Activated naive CD8-positive, alpha-beta T cell treated with anti-CD3 and anti-CD28 coated beads, Interleukin-2, amount 50 U/mL, for 16 hours (primary cell): ENCODE results near the gene CLIC4.
"Not testable (repeated sequence)": the region's sequence is repeated elsewhere in the genome, so short reads cannot be mapped to it uniquely, and the experiment has no call there.

Experiments used
- DNase-seq: peaks from one replicate; pipeline ENCODE4 v3.0.0-alpha.2; 2020; ENCODE audit warnings: low read depth, low spot score

Gene CLIC4

DNA sequence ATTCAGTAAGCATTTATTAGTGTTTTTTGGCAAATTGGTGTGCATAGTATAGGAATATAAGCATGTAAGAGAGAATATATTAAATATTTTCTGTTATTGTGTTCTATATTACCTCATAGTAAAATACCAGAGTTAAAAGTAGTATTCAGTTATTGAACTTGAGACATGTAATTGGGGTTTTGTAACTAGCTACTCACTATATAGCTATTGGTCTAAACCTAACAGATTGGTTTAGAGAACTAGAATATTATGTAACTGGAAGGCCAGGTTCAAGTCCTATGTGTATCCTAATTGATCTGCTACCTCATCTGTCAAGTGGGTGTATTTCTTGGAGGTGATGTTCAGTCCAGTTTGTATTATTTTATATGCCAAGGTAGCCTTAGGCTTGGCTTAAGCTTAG is 26.3 kb downstream of the CLIC4 start:
- no peak for DNase-seq

DNA sequence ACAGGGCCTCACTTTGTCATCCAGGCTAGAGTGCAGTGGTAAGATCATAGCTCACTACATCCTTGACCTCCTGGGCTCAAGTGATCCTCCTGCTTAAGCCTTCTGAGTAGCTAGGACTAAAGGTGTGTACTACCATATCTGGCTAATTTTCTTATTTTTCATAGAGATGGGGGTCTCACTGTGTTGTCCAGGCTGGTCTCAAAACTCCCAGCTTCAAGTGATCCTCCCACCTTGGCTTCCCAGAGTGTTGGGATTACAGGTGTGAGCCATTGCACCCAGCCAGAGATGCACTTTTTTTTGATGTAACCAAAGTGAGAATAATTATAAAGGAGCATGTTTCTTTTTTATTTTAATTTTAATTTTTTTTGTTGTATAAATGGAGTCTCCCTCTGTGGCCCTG is 28.4 kb downstream of the CLIC4 start:
- DNase-seq = no peak

DNA sequence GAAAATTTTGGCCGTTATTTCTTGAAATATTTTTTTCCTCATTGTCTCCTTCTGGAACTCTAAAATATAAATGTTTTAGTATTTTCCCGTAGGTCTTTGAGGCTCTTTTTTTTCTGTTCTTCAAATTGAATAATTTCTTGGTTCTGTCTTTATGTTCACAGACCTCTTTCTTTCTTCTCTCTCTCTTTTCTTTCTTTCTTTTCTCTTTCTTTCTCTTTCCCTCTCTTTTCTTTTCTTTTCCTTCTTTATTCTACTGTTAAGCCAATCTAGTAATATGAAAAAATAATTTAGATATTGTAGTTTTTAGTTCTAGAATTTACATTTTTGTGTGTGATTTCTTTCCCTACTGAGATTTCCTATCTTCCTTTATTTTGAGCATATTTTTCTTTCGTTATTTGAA is 30.1 kb downstream of the CLIC4 start:
- DNase-seq = no peak

DNA sequence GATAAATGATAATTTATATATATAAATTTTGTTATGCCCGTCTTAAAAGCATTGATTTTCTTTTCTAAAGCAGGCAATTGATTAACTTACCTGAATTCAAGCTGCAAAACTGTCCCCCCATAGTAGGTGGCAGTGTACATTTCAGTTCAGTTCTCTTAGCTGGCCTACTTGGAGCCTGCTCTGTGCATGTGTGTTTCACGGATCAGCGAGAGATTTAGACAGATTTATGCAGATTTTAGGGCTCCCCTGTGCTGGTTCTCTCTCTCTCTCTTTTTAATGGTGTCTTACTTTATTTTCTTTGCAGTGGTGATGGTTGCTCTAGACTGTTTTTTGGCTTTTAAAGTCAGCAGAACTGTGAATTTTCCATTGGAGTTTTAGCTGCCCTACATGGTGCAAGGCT is 30.7 kb downstream of the CLIC4 start:
- DNase-seq = no peak

DNA sequence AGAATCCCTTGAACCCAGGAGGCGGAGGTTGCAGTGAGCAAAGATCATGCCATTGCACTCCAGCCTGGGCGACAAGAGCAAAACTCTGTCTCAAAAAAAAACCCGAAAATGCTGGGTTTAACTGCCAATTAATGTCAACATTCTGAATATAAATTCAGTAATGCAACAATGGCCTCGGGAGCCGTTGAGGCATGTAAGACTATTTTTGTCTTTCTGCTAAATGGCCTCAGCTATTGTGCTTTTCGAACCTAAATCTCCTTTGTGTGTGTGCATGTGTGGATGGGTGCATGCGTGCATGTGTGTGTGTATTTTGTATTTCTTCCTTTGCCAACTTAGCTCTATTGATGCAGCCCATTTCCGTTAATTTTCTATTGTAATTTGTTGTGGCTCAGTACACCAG is 31.6 kb downstream of the CLIC4 start:
- no peak for DNase-seq

DNA sequence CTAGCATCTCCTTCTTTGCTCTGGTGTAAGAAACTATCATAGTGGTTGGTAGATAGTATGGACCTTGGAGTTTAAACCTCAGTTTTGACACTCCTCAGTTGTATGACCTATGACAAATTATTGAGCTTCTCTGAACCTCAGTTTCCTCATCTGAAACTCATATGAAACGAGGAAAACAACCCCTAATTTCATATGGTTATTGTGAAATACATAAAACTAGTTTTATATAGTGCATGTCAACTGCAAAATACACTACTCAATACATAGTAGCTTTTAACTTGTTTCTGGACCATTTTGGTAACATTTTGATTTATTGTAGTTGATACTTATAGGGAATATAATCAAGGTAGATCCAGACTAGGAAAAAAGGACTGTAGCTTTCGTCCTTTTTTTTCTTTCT is 32.9 kb downstream of the CLIC4 start:
- DNase-seq = no peak

DNA sequence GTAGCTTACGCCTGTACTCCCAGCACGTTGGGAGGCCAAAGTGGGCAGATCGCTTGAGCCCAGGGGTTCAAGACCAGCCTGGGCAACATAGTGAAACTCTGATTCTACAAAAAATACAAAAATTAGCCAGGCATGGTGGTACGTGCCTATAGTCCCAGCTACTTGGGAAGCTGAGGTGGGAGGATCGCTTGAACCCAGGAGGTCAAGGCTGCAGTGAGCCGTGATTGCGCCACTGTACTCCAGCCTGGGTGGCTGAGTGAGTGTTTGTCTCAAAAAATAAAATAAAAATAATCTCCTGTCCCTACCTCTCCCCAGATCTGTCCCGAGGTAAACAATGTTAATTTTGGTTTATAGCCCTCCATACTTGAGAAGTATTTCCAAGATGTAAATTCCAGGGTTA is 34.0 kb downstream of the CLIC4 start:
- not testable (repeated sequence) for DNase-seq

DNA sequence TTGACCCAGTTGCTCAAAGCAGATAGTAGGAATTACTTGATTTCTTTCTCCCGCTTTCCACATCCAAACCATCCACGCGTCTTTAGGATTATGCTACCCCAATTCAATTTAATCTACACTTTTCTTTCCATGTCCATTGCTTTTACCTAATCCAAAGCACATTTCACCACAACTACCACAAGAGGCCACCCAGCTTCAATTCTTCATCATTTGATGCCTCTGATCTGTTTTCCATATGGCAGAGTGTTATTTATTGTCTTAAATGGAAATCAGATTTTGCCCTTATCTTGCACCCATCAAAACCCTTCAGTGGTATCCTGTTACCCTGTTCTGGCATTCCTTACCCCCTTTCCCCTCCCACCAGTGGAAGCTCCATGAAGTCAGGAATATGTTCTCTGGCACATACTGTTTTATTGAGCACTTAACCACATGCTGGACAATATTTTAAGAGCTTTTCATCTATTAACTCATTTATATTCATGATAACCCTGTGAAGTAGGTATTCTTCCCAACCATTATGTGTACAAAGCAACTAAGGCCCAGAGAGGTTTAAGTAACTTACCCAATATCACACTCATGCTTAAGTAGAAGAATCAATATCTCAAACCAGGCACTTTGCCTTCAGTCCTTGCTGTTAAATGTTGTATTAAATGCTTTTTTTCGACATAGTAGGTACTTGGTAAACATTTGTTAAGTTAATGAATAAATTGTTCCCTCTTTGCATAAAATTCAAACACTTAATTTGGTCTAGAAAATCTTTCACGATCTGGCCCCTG is 34.6 kb downstream of the CLIC4 start:
- no peak for DNase-seq

DNA sequence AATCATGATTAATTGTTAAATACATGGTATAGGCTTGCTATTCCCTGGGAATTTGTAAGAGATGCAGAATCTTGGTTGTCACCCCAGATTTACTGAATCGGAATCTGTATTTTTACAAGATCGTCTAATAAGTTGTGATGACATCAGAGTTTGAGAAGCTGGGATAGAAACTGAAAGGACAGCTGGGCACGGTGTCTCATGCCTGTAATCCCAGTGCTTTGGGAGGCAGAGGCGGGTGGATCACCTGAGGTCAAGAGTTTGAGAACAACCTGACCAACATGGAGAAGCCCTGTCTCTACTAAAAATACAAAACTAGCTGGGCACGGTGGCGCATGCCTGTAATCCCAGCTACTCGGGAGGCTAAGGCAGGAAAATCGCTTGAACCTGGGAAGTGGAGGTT is 35.4 kb downstream of the CLIC4 start:
- DNase-seq = not testable (repeated sequence)

DNA sequence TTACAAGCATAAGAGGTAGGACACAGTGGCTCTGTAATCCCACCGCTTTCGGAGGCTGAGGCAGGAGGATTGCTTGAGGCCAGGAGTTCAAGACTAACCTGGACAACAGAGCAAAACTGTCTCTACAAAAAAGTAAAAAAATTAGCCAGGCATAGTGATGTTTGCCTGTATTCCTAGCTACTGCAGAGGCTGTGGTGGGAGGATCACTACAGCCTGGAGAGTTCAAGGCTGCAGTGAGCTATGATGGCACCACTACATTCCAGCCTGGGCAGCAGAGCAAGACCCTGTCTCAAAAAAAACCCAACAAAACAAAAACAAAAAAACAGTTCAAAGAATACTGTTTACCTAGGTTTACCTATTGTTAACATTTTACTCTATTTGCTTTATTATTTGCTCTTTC is 37.4 kb downstream of the CLIC4 start:
- DNase-seq = no peak

DNA sequence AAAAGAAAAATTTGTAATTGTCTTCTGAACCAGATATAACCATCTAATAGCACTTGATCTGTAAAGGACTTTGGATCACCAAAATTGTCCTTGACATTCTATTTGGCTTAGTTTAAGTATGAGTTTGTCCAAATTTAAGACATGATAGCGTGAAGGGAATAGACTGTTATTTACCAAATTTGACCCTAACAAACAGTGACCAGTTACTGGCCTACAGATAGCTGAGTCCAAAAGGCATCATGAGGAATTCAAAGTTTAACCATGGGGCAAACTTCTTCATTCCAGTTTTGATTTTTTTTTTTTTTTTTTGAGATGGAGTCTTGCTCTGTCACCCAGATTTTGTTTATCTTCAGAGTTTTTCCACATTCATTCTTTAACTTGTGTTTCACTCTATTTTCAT is 38.5 kb downstream of the CLIC4 start:
- DNase-seq = no peak

DNA sequence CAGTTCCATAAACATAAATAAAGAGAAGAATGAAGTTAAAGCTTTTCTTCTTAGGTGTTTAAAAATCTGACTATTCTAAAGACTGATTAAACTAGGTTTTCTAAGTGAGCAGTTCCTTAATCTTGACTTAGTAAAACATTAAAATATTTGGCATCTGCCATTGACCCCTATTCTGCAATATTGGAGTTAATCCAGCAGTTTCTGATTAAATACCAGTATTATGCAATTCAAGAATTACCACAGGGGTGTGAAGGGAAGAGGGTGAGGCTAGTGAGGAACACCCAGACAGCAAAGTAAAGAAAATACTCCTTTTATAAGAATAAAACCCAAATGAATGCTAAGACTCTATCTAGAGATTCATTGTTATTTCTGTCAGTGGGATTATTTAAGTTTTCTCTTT is 40.9 kb downstream of the CLIC4 start:
- no peak for DNase-seq

DNA sequence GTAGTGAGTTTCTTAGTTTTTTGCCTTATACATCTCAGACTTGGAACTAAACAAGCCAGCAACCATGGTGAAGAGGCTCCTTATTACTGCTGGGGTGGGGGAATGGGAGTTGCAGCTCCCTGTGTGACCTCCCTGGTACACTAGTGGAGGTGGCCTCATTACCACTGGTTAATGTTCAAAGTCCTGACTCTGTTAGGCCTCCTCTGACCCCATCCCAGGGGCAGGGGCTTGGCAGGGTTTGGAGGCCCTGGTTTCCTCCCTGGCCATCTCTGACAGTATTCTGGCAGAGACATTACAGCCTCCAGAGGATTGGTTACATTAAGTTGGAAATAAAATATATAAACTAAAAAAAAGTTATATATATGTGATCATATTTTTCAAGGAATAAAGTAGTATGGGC is 45.2 kb downstream of the CLIC4 start:
- DNase-seq = no peak

DNA sequence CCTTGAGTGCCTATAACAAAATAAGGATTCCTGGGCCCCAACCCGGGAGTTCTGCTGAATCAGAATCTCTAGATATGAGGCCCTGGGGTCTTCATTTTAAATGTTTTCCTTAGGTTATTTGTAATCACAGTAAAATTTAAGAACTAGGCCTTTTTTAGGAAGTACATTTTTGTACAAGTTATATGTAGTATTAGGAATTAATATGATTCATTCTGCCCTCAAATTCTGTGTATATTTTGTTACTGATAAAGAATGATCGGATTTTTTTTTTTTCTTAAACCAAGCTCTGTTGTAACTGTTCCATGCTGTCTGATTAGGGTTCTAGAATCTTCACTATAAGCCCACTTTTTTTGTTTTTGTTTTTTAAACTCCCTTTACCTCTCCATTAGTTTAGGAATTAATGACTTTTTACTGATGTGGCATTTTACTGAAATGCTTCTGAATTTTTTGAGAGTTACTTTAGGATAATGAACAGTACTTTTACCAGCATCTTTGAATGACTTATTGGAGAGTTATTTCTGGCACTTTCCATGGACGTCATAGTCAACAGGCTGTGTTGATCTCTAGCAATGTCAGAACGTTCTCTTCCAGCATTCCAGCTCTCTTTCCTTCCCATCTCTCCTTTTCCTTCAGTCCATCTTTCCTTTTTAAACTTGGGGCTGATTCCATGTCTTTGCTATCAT is 48.3 kb downstream of the CLIC4 start:
- no peak for DNase-seq

DNA sequence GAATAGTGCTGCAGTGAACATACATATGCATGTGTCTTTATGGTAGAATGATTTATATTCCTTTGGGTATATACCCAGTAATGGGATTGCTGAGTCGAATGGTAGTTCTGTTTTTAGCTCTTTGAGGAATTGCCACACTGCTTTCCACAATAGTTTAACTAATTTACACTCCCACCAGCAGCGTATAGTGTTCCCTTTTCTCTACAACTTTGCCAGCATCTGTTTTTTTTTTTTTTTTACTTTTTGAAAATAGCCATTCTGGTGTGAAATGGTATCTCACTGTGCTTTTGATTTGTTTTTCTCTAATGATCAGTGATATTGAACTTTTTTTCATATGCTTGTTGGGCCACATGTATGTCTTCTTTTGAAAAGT is 48.9 kb downstream of the CLIC4 start:
- not testable (repeated sequence) for DNase-seq

DNA sequence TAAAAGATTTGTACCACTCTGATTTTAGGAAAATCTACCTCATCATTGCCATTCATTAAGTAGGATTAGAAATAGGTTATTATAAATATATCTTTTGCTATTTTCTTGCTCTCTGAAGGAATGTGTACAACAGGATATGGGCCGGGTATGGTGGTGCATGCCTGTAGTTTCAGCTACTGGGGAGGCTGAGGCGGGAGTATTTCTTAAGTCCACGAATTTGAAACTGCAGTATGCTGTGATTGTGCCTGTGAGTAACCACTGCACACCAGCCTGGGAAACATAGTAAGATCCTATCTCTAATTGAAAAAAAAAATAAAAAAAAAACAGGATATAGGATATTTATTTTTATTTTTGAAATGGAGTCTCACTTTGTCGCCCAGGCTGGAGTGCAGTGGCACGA is 50.0 kb downstream of the CLIC4 start:
- no peak for DNase-seq

DNA sequence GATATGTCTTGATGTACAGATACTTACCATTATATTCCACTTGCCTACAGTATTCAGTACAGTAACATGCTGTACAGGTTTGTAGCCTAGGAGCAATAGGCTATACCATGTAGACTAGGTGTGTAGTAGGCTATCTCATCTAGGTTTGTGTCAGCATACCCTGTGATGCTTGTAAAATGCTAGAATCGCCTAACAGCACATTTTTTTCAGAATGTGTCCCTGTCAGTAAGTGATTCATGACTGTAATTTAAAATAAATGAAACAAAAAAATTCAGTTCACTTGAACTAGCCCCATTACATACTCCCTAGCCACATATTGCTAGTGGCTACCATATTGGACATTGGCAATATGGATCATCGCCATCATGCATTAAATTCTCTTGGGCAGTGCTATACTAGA is 51.3 kb downstream of the CLIC4 start:
- DNase-seq = no peak

DNA sequence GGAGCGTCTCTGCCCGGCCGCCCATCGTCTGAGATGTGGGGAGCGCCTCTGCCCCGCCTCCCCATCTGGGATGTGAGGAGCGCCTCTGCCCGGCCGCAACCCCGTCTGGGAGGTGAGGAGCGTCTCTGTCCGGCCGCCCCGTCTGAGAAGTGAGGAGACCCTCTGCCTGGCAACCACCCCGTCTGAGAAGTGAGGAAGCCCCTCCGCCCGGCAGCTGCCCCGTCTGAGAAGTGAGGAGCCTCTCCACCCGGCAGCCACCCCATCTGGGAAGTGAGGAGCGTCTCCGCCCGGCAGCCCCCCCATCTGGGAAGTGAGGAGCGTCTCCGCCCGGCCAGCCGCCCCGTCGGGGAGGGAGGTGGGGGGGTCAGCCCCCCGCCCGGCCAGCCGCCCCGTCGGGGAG is 54.0 kb downstream of the CLIC4 start:
- not testable (repeated sequence) for DNase-seq

DNA sequence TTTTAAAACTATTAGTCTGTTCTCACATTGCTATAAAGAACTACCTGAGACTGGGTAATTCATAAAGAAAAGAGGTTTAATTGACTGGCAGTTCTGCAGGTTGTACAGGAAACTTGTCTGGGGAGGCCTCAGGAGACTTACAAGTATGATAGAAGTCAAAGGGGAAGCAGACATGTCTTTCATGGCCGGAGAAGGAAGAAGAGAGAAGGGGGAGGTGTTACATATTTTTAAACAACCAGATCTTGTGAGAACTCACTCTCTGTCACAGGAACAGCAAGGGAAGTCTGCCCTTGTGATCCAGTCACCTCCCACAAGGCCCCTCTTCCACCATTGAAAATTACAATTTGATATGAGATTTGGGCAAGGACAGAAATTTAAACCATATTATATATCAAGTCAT is 55.9 kb downstream of the CLIC4 start:
- no peak for DNase-seq

DNA sequence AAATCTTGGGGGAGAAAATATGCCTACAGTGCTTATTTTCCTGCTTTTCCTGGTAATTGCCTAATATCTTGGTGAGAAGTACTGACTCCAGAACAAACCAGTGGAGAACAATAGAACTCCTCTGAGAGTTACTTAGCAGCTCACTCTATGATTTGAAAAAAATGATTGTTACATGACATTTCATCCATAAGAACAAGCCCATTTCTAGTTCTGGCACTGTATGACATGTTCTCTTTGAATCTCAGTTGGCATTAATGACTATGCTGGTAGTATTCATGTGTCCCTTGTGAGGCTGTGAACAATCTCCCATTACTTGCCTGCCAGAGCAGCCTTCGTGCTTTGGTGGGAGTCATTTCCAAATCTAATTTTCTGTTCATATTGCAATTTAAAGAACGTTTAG is 58.0 kb downstream of the CLIC4 start:
- DNase-seq = no peak

DNA sequence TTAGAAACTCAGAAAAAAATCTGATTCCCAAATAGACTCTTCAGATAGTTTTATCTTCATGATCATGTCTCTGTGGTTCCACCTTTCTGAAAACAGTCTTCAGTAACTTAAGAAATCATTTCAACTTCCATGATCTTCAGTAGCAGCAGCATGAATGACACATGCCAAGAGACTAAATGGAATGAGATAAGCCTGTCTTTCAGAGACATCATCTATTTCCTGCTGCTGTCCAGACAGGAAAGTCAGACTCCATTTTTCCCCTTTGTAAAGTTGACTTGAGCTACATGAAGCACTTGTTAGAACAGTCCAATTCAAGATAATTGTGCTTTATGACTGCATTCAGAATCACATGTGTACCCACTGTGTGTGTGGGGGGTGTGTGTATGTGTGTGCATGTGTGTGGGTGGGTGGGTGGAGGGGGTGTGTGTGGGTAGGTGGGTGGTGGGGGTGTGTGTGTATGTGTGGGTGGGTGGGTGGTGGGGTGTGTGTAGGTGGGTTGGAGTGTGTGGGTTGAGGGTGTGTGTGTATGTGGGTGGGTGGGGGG is 58.8 kb downstream of the CLIC4 start:
- DNase-seq = no peak

DNA sequence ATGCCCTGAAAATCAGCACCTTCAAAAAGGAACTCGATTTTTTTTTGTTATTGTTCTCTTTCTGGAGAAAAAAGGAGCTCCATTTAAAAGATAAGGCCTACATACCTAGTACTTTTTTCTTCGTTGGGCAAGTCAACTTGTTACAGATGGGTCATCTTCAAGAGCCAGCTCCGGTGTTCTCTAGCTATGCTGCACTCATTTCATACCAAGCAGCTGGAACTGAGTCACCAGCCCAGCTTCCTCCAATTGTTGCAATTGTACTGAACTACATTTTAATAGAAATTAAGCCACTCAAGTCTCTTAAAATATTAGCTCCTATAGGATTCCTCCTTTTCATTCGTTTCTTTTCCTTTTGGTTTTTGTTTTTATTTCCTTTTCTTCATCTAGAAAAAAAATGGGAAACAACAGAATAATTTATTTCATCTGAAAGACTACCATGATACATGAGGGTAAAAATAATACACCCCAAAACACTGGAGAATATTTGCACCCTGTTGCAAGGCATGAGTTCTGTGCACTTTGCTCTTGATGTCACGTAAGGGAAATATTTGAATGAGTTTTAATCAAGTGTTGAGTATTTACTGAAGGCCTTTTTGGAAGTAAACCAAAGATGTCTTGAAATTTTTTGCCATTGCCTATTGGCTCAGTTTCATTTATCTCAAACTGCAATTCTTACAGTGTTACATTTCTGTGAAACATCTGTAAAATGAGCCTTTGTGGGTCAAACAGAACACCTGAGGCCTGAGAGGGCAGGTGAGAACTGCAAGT is 60.5 kb downstream of the CLIC4 start:
- no peak for DNase-seq

DNA sequence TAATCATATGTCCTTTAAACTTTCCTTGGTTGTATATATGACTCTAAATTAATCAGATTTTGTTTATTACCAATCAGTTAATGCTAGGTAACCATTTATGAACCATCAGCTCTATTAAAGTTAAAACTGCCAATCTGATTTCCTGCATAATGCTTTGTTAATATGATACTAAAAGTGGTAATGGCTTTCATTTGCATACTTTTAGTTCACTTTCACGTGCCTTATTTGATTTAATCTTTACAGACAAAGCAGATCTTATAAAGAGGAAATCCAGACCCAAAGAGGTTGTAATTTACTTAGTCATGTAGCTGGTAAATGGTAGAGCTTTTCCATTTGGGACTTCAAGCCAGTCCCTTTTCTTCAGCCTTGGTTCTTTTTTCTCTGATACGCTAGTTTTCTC is 61.3 kb downstream of the CLIC4 start:
- DNase-seq = no peak
